Tibial nerve (tissue), 4 donors: ENCODE measurements around the gene CD81.

Experiments used
- CTCF ChIP-seq, 5 experiments: fragments of 200-600 bp in 3 of 5; fragments of 450-650 bp in 2 of 5; sonication (generic) in 3 of 5; IDR thresholded peaks; one replicate each; pipeline ENCODE4 v1.5.1; 2016 to 2019; ENCODE audit warnings: antibody characterized with exemption in 5 of 5, mild to moderate bottlenecking in 3 of 5, moderate library complexity in 2 of 5
- EP300 ChIP-seq, 2 donors: sonication (generic); formaldehyde crosslinking; IDR thresholded peaks; one replicate each; pipeline ENCODE4 v1.6.1; 2017; ENCODE audit warnings: antibody characterized with exemption in 2 of 2, mild to moderate bottlenecking in 1 of 2
- POLR2A ChIP-seq, 2 donors: fragments of 450-650 bp; IDR thresholded peaks; one replicate each; pipeline ENCODE4 v1.6.1; 2017; ENCODE audit warnings: antibody characterized with exemption in 2 of 2, mild to moderate bottlenecking in 2 of 2, moderate library complexity in 2 of 2

GRCh38 chr11:2382129-2382517 is 5.0 kb downstream of the CD81 start:
- TF ChIP-seq CTCF (IDR thresholded peaks at IDR 0.05) (no peak), POLR2A (IDR thresholded peaks at IDR 0.05) (no peak), EP300 (IDR thresholded peaks at IDR 0.05) (no peak)
